ENCODE data around the gene ASB11. TPM values are rescaled to one million over a fixed set of nuclear protein-coding genes. Genes with fewer than 3 reads are reported as not detected.
A peak's percentile ranks its signal among the peaks of the same experiment; 100 is the strongest.

Gene ASB11
- total and polyA plus RNA-seq, 10 donors = not detected

DNA sequence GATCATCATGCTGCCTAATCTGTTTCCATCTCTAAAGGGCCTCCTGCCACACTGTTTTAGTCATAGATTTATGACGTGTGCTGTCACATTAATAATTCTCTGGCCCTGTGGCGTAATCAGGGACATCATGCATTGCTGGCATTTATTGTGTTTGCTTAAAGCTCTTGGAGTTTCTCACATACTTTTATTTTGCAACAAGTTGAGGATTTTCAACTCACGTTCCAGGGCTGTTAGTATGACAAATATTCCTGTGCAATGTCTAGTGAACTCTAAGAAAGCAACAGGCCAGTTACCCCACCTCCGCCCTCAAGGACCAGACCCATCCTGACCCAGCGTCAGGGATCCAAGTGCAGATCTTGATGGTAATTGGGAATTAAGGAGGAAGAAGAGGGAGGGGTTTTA is 27.6 kb upstream of the ASB11 start:
- Histone ChIP-seq H3K27me3 (replicated peaks in 1 of 7) (peaks cover 0 to 34% (median 0%) of the 10 kb centered on the region in 7 donors), H3K4me3 (no peak overlapping the region), H3K4me1 (no peaks in the 10 kb centered on the region), H3K27ac (no peak overlapping the region), H3K36me3 (no peaks in the 10 kb centered on the region), H3K9me3 (no peaks in the 10 kb centered on the region)
- DNase-seq = no peak
- WGBS, 5 donors = 53 to 82% (median 76%) methylated on average over 5 of the region's 5 CpGs
- TF ChIP-seq POLR2AphosphoS5 (IDR thresholded peaks at IDR 0.05) = no peak
- TF ChIP-seq POLR2A (IDR thresholded peaks at IDR 0.05) = no peak
- TF ChIP-seq, protein P1, sequence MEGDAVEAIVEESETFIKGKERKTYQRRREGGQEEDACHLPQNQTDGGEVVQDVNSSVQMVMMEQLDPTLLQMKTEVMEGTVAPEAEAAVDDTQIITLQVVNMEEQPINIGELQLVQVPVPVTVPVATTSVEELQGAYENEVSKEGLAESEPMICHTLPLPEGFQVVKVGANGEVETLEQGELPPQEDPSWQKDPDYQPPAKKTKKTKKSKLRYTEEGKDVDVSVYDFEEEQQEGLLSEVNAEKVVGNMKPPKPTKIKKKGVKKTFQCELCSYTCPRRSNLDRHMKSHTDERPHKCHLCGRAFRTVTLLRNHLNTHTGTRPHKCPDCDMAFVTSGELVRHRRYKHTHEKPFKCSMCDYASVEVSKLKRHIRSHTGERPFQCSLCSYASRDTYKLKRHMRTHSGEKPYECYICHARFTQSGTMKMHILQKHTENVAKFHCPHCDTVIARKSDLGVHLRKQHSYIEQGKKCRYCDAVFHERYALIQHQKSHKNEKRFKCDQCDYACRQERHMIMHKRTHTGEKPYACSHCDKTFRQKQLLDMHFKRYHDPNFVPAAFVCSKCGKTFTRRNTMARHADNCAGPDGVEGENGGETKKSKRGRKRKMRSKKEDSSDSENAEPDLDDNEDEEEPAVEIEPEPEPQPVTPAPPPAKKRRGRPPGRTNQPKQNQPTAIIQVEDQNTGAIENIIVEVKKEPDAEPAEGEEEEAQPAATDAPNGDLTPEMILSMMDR (IDR thresholded peaks at IDR 0.05 in 8 of 11, conservative IDR thresholded peaks at IDR 0.05 in 3 of 11) = no peak
- intact Hi-C loops (cut with DNase I; ENCODE audit: low total_unique reads) = no loop called here

DNA sequence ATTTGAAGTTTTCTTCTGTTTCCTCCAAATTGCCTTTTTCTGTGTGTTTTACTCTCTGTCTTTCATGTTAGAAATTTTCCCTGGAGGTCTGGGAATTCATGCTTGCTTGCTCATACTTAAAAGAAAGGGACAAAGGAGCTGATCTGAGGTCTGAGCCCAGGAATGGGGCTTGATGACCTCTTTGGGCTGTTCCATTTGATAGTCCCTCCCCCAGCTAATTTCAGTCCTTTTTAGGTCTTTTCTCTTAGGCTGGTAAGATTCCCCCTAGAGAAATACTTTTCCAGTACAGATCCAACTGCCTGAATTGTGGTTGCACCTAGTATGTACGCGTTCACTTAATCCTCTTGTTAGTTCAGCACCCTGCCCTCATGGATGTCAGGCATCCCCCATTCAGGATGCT is 25.4 kb upstream of the ASB11 start:
- H3K9me3 ChIP-seq = no peaks in the 10 kb centered on the region
- 85 to 94% (median 93%) methylated on average over 2 of the region's 2 CpGs for WGBS, 5 donors
- DNase-seq = no peak
- H3K4me3 ChIP-seq = no peak overlapping the region
- peaks cover 0 to 25% (median 0%) of the 10 kb centered on the region in 7 donors for H3K27me3 ChIP-seq (replicated peaks in 1 of 7)
- intact Hi-C loops (cut with DNase I; ENCODE audit: low total_unique reads) = no loop called here
- no peaks in the 10 kb centered on the region for H3K36me3 ChIP-seq
- peaks cover 0 to 6% (median 0%) of the 10 kb centered on the region in 6 donors for H3K4me1 ChIP-seq
- TF ChIP-seq POLR2A (IDR thresholded peaks at IDR 0.05) (no peak), POLR2AphosphoS5 (IDR thresholded peaks at IDR 0.05) (no peak)
- TF ChIP-seq, protein P1 (IDR thresholded peaks at IDR 0.05 in 8 of 11, conservative IDR thresholded peaks at IDR 0.05 in 3 of 11) = no peak
- H3K27ac ChIP-seq = no peak overlapping the region

DNA sequence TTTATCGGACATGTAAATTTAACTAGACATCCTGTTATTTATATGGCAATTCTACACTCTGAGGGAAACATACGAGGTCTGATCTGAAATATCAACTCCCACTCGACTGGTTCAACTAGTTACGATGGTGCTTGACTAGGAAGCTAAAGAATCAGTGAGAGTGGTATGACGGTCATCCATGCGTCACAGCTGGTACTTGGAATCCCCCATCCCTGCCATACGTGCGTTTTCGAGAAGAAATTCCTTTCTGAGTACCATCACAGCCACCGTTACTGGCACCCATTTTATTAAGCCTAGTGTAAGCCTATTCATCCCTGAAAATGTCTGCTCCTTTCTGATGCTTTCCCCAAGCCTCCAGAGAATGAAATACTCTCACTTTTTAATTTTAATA is 20.6 kb upstream of the ASB11 start:
- intact Hi-C loops (cut with DNase I; ENCODE audit: low total_unique reads) = no loop called here
- DNase-seq = no peak
- peak overlapping the region in 7 of 8 donors; percentile 32 to 91 (median 88) for H3K27ac ChIP-seq
- no peak for TF ChIP-seq POLR2A (IDR thresholded peaks at IDR 0.05)
- TF ChIP-seq, protein P1 (IDR thresholded peaks at IDR 0.05 in 8 of 11, conservative IDR thresholded peaks at IDR 0.05 in 3 of 11) = no peak
- TF ChIP-seq POLR2AphosphoS5 (IDR thresholded peaks at IDR 0.05) = no peak
- H3K4me1 ChIP-seq = peaks cover 0 to 29% (median 7%) of the 10 kb centered on the region in 6 donors
- peak overlapping the region; percentile 14 to 78 (median 55) for H3K4me3 ChIP-seq
- peaks cover 0 to 12% (median 0%) of the 10 kb centered on the region in 7 donors for H3K27me3 ChIP-seq (replicated peaks in 1 of 7)
- WGBS, 5 donors = 0 to 52% (median 0%) methylated on average over 5 to 10 of the region's 10 CpGs
- no peaks in the 10 kb centered on the region for H3K9me3 ChIP-seq
- H3K36me3 ChIP-seq = peaks cover 0 to 9% (median 5%) of the 10 kb centered on the region in 6 donors

DNA sequence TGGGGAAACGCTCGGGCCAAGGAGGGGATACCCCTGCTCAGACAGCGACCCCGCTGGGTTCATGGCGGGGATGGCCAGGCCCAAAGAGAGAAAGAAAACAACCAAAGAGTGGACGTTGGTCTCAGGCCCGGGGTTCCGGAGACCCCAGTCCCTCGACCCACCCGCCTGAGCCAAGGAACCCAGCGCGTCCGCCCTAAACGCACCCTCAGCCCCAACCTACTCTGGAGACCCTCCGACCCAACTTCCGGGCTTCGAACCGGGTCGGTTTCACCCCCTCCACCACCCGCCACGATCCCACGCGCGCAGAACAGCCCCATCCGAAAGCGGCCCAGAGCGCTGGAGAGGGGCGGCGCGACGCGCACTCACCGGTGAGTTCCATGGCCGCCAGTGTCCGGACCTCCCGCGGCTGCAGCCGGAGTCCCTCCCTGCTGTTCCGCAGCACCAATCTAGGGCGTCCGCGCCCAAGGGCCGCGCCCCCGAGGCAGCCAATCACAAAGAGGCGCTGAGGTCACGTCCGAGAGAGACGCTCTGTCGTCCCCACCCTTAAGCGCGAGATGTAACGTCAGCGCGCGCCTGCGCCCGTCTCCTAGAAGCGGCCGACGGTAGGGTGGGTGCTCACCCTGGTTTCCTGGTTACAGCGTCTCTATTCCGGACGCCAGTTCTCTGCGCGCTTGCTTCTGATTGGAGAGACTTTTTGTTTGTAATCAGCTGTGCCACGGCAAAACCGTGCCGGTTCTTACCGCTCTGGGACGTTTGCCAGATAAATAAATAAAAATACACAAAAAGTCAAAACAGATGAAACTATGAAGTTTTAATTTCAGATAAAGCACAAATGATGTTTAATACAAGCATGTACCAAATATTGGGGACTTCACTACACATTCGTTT is 19.9 kb upstream of the ASB11 start, which contains the start of gene PIGA:
TSS of gene PIGA (minus strand) at position 389 of the 888 bp plus-strand sequence. CDS start 3,593 bp downstream, outside the sequence.
- intact Hi-C loops (cut with DNase I; ENCODE audit: low total_unique reads) = no loop called here
- H3K27me3 ChIP-seq (replicated peaks in 1 of 7) = peaks cover 0 to 9% (median 0%) of the 10 kb centered on the region in 7 donors
- TF ChIP-seq POLR2AphosphoS5 (IDR thresholded peaks at IDR 0.05) = peak; percentile 95 to 98 (median 97)
- TF ChIP-seq, protein P1 (IDR thresholded peaks at IDR 0.05 in 8 of 11, conservative IDR thresholded peaks at IDR 0.05 in 3 of 11) = peak in 3 of 11 experiments; percentile 6 to 23 (median 13)
- peak in 1 of 3 donors; percentile 85 for TF ChIP-seq POLR2A (IDR thresholded peaks at IDR 0.05)
- peak within 1 kb of the TSS; percentile 48 to 78 (median 55) for H3K4me3 ChIP-seq
- WGBS, 5 donors = 0 to 58% (median 1%) methylated on average over 19 to 72 of the region's 72 CpGs
- peaks cover 0 to 29% (median 7%) of the 10 kb centered on the region in 6 donors for H3K4me1 ChIP-seq
- H3K9me3 ChIP-seq = no peaks in the 10 kb centered on the region
- peaks cover 0 to 15% (median 11%) of the 10 kb centered on the region in 6 donors for H3K36me3 ChIP-seq
- peak within 1 kb of the TSS; percentile 71 to 91 (median 86) for H3K27ac ChIP-seq
- peak; percentile 97 for DNase-seq

Measured in spleen (tissue), 11 donors.